GM21360 (cell line): ENCODE measurements around the gene PRSS38.
"Not testable (repeated sequence)": the region's sequence is repeated elsewhere in the genome, so short reads cannot be mapped to it uniquely, and the experiment has no call there.

Experiments
- ATAC-seq: cut with Tn5 transposase; IDR thresholded peaks from one replicate; pipeline ENCODE4 v1.9.1; 2021; ENCODE audit warnings: mild to moderate bottlenecking, moderate library complexity; ENCODE audit not compliant: unreplicated experiment

Gene PRSS38

GRCh38 chr1:227838181-227838580 is 22.7 kb downstream of the PRSS38 start:
- no peak for ATAC-seq

GRCh38 chr1:227841096-227841495 is 25.6 kb downstream of the PRSS38 start:
- no peak for ATAC-seq

GRCh38 chr1:227844320-227845146 is 29.1 kb downstream of the PRSS38 start:
- ATAC-seq, result no peak

GRCh38 chr1:227845147-227845458 is 29.6 kb downstream of the PRSS38 start:
- ATAC-seq, result no peak

GRCh38 chr1:227845519-227845918 is 30.0 kb downstream of the PRSS38 start:
- no peak for ATAC-seq

- no peak for ATAC-seq
Measured at GRCh38 chr1:227846265-227846858, 30.9 kb downstream of the PRSS38 start.

GRCh38 chr1:227847046-227847445 is 31.6 kb downstream of the PRSS38 start:
- not testable (repeated sequence) for ATAC-seq

GRCh38 chr1:227848430-227848932 is 33.0 kb downstream of the PRSS38 start:
- no peak for ATAC-seq

- ATAC-seq, result no peak
Measured at GRCh38 chr1:227849251-227849650, 33.8 kb downstream of the PRSS38 start.

- no peak for ATAC-seq
Measured at GRCh38 chr1:227854189-227854588, 38.7 kb downstream of the PRSS38 start.

- no peak for ATAC-seq
Measured at GRCh38 chr1:227855687-227856086, 40.2 kb downstream of the PRSS38 start.

- no peak for ATAC-seq
Measured at GRCh38 chr1:227856147-227856858, 40.8 kb downstream of the PRSS38 start.

GRCh38 chr1:227864882-227865281 is 49.4 kb downstream of the PRSS38 start:
- ATAC-seq, result no peak

- ATAC-seq, result no peak
Measured at GRCh38 chr1:227869279-227869842, 53.9 kb downstream of the PRSS38 start.

GRCh38 chr1:227869851-227870305 is 54.4 kb downstream of the PRSS38 start:
- no peak for ATAC-seq

GRCh38 chr1:227870366-227870765 is 54.9 kb downstream of the PRSS38 start:
- no peak for ATAC-seq

GRCh38 chr1:227871892-227872291 is 56.4 kb downstream of the PRSS38 start:
- not testable (repeated sequence) for ATAC-seq

GRCh38 chr1:227877810-227878209 is 62.3 kb downstream of the PRSS38 start:
- ATAC-seq, result not testable (repeated sequence)

- no peak for ATAC-seq
Measured at GRCh38 chr1:227880342-227880924, 65.0 kb downstream of the PRSS38 start.

GRCh38 chr1:227883073-227883520 is 67.6 kb downstream of the PRSS38 start:
- ATAC-seq, result no peak
